Stomach smooth muscle (tissue), 2 donors: ENCODE data around the gene NOM1.

Source experiments
- H3K27ac ChIP-seq: one replicate; pipeline ENCODE4 v1.7.0; 2013; ENCODE audit warnings: mild to moderate bottlenecking, low read length, inconsistent platforms
- H3K27me3 ChIP-seq, 2 donors: one replicate each; pipeline ENCODE4 v1.7.0; 2013; ENCODE audit warnings: low read length in 2 of 2; ENCODE audit not compliant: insufficient read depth in 2 of 2, control insufficient read depth in 1 of 2
- H3K36me3 ChIP-seq, 2 donors: one replicate each; pipeline ENCODE4 v1.7.0; 2013; ENCODE audit warnings: low read length in 2 of 2; ENCODE audit not compliant: control insufficient read depth in 2 of 2, insufficient read depth in 2 of 2
- H3K4me1 ChIP-seq: one replicate; pipeline ENCODE4 v1.7.0; 2013; ENCODE audit warnings: low read length; ENCODE audit not compliant: control insufficient read depth, insufficient read depth
- H3K4me3 ChIP-seq, 2 donors: one replicate each; pipeline ENCODE4 v1.7.0; 2013; ENCODE audit warnings: low read length in 2 of 2
- H3K9ac ChIP-seq, 2 donors: one replicate each; pipeline ENCODE4 v1.7.0; 2013; ENCODE audit warnings: low read length in 2 of 2, mild to moderate bottlenecking in 1 of 2
- H3K9me3 ChIP-seq, 2 donors: one replicate each; pipeline ENCODE4 v1.7.0; 2013; ENCODE audit warnings: low read length in 2 of 2; ENCODE audit not compliant: control insufficient read depth in 2 of 2
- donor health status: healthy.
- donor health status: Pancreatic carcinoma.

NOM1 gene

DNA sequence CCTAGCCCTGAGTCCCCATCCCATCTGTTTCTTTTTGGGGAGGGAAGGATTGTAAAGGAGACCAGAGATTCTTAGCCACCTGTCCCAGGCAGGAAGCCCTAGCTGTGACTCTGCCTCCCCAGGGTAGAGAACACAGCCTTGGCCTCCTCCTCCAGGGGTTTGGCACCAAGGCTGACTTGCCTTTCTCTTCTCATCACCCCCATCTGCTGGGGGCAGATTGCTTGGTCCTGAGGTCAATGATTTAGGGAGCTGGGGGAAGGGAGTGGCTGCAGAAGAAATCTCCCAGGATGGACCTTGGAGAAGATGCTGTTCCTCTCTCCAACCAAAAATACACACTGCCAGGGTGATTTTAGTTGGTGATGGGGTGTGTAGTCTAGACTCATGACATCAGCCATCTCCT is 63.6 kb downstream of the NOM1 start:
- H3K27me3 ChIP-seq: peaks cover 74 to 86% of the 10 kb centered on the region in 2 donors
- no peak overlapping the region for H3K4me3 ChIP-seq
- no peaks in the 10 kb centered on the region for H3K36me3 ChIP-seq
- H3K4me1 ChIP-seq: peaks cover 19% of the 10 kb centered on the region
- no peak overlapping the region for H3K9ac ChIP-seq
- H3K27ac ChIP-seq: no peak overlapping the region
- no peaks in the 10 kb centered on the region for H3K9me3 ChIP-seq

DNA sequence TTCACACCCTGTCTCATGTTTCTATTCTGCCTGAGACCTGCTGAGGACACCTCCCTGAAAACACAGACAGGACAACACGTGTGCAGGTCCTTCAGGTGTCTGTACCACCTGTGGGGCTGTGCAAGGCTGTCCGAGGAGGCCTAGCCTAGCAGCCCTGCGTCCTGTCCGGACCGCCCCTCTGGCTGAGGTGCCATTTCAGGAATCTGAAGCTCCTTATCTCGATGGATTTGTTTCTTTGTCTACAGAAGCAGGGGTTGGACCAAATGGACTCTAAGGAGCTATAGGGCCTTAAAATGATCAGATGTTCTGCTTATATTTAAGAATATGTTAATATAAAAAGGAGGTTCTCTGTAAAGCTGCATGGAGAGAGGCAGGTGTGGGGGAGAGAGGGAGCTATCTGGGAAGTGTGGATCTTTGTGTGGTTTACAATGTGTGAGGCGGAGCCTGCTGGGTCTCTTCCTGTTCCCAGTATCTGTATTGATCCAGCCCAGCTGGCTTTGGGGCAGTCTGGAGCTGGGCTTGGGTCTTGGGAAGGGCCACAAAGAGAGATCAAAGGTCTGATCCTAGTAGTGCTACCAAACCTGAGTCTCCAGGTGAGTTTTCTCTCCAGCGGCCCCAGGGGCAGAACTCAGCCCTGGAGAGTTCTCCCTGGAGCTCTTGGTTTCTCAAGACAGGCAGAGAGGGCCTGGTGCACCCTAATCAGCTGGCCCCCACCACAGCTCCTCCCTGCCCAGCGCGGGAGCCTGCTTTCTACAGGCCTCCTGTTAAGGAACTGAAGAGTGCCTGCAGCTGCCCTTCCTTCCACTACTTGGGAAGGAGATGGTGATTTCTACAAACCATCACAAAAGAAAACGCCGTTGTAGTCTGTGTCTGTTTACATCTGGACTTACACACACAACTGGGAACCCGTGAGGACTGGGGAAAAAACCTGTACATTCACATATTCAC is 64.4 kb downstream of the NOM1 start:
- no peak overlapping the region for H3K9ac ChIP-seq
- H3K27ac ChIP-seq: no peak overlapping the region
- no peak overlapping the region for H3K4me3 ChIP-seq
- no peaks in the 10 kb centered on the region for H3K36me3 ChIP-seq
- H3K4me1 ChIP-seq: peaks cover 22% of the 10 kb centered on the region
- peaks cover 75 to 86% of the 10 kb centered on the region in 2 donors for H3K27me3 ChIP-seq
- H3K9me3 ChIP-seq: no peaks in the 10 kb centered on the region

DNA sequence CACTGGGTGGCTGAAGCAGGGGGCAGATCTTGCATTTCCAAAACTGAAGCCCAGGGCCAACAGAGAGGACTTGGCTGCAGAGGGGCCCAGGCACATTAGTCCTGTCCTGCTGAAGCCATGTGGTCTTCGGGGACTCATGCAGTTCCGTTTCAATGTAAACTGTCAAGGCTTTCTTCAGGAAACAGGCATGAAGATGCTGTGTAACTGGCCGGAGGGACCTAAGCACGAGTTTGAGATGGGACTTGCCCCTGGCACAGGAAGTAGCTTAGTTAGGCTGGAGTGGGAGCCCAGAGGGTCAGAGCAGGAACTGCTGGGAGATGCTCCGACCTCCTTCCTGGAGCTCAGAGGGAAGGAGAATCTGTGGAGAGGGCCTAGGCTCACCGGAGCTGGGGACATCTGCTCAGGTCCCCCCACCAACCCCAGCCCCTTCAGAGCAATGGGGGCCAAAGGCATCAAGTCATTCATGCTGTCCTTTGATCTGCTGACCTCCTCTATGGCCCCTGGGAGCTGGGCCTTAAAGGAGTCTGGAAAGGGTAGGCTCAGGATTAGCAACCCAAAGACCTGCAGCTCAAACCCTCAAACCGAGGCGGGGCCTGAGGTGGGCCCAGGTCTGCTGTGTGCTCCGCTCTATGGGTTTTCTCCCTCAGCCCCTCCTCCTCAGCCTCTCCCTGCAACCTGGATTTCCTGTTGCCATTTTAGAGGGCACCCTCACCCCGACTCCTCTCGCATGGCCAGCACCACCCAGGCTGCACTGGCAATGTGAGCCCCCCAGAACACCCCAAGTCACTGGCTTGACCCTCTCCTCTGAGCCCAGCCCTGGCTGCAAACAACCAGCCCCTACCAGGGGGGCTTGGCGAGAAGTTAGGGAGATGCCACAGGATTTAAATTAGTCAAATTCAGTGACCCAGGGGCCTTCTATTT is 65.4 kb downstream of the NOM1 start:
- Histone ChIP-seq H3K4me1 (peaks cover 16% of the 10 kb centered on the region), H3K9ac (no peak overlapping the region), H3K27ac (no peak overlapping the region), H3K36me3 (no peaks in the 10 kb centered on the region), H3K9me3 (no peaks in the 10 kb centered on the region), H3K4me3 (no peak overlapping the region), H3K27me3 (peaks cover 75 to 89% of the 10 kb centered on the region in 2 donors)

- Histone ChIP-seq H3K27ac (no peak overlapping the region), H3K4me3 (no peak overlapping the region), H3K36me3 (no peaks in the 10 kb centered on the region), H3K4me1 (peaks cover 17% of the 10 kb centered on the region), H3K9me3 (no peaks in the 10 kb centered on the region), H3K27me3 (peaks cover 83 to 95% of the 10 kb centered on the region in 2 donors), H3K9ac (no peak overlapping the region)
Observed at GRCh38 chr7:157016024-157016351, 66.5 kb downstream of the NOM1 start.

GRCh38 chr7:157016352-157017041 is 67.0 kb downstream of the NOM1 start:
- H3K27me3 ChIP-seq: peaks cover 79 to 95% of the 10 kb centered on the region in 2 donors
- no peak overlapping the region for H3K4me3 ChIP-seq
- no peaks in the 10 kb centered on the region for H3K36me3 ChIP-seq
- H3K9ac ChIP-seq: no peak overlapping the region
- H3K9me3 ChIP-seq: no peaks in the 10 kb centered on the region
- peaks cover 20% of the 10 kb centered on the region for H3K4me1 ChIP-seq
- no peak overlapping the region for H3K27ac ChIP-seq

- Histone ChIP-seq H3K27me3 (peaks cover 78 to 95% of the 10 kb centered on the region in 2 donors), H3K27ac (no peak overlapping the region), H3K36me3 (no peaks in the 10 kb centered on the region), H3K4me3 (no peak overlapping the region), H3K4me1 (peaks cover 24% of the 10 kb centered on the region), H3K9me3 (no peaks in the 10 kb centered on the region), H3K9ac (no peak overlapping the region)
Observed at GRCh38 chr7:157017149-157017548, 67.6 kb downstream of the NOM1 start.

DNA sequence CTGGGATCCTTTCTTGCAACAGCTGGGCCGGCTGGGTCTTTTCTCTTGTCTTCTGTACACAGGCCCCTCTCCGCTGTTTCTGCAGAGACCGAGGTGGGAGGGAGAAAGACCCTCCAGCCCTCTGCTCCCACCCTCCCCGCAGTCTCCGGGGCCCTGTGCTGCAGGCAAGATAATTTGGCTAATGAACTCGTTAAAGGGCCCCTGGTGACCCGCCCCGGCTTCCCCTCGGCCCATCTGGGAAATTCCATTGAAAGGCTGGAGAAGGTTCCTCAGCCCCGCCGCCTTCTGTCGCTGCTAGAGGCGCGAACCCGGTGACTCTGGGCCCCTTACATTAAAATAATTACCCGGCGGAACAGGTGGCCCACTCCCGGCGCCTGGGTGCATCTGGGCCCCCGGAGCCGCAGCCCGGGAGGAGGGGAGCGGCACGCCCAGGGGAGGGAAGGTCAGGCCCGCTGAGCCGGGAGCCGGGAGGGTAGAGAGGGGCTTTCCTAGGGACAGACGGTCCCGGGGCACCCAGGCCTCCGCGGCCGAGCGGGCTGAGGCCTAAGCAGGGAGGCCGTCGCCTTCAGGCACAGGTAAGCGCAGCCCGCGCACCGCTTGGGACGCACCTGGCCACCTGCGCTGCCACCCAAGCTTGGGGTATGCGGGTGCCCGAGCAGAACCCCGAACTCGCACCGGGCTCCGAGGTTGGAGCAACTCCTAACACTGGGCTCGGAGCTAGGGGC is 68.3 kb downstream of the NOM1 start:
- H3K36me3 ChIP-seq: no peaks in the 10 kb centered on the region
- H3K27ac ChIP-seq: no peak overlapping the region
- H3K9ac ChIP-seq: no peak overlapping the region
- peaks cover 81 to 96% of the 10 kb centered on the region in 2 donors for H3K27me3 ChIP-seq
- H3K4me3 ChIP-seq: peak overlapping the region in 1 of 2 donors; percentile 8
- H3K4me1 ChIP-seq: peaks cover 24% of the 10 kb centered on the region
- no peaks in the 10 kb centered on the region for H3K9me3 ChIP-seq

- peaks cover 81 to 96% of the 10 kb centered on the region in 2 donors for H3K27me3 ChIP-seq
- H3K9me3 ChIP-seq: no peaks in the 10 kb centered on the region
- no peaks in the 10 kb centered on the region for H3K36me3 ChIP-seq
- no peak overlapping the region for H3K27ac ChIP-seq
- peaks cover 24% of the 10 kb centered on the region for H3K4me1 ChIP-seq
- no peak overlapping the region for H3K9ac ChIP-seq
- peak overlapping the region in 1 of 2 donors; percentile 8 for H3K4me3 ChIP-seq
Observed at GRCh38 chr7:157018328-157018996, 69.0 kb downstream of the NOM1 start.

DNA sequence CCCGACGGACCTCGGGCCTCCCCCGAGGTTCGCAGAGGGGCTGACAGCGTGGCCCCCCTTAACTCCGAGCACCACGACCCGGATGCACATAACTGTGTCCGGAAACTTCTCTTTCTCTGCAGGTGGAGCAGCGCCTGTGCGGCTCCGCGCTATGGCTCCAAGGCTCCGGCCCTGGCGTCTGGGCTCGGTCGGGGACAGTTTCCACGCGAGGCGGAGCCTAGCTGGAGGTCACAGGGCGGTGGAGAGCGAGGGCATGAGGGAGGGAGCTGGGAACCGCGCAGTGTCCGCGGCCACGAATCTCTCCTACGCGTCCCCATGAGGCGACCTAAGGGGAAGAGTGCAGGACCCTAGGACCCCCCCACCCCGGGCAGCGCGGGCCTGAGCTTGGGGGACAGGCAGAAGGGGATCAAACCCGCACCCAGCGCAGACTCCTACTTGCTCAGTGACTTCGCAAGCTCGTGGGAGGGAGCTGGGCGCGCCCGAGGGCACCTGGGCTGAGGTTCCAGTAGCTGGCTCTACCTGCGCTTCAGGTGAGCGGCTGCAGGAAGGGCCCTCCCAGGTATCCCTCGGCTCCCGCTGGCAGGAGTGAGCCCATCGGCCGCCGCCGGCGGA is 69.6 kb downstream of the NOM1 start:
- no peak overlapping the region for H3K27ac ChIP-seq
- H3K9ac ChIP-seq: no peak overlapping the region
- no peaks in the 10 kb centered on the region for H3K36me3 ChIP-seq
- peaks cover 24% of the 10 kb centered on the region for H3K4me1 ChIP-seq
- H3K27me3 ChIP-seq: peaks cover 76 to 92% of the 10 kb centered on the region in 2 donors
- H3K4me3 ChIP-seq: no peak overlapping the region
- no peaks in the 10 kb centered on the region for H3K9me3 ChIP-seq
